Endothelial cell of umbilical vein (primary cell): ENCODE data around the gene EIF2D.

Experiments
- EZH2 ChIP-seq: IDR thresholded peaks from 2 replicates; pipeline ENCODE4 v1.6.1; 2012; ENCODE audit warnings: borderline replicate concordance, low read depth, mild to moderate bottlenecking, moderate library complexity, low read length, inconsistent platforms; ENCODE audit not compliant: severe bottlenecking
- JUN ChIP-seq: IDR thresholded peaks from 2 replicates; pipeline ENCODE4 v1.6.1; 2011; ENCODE audit warnings: borderline replicate concordance, low read depth; ENCODE audit not compliant: insufficient read length, insufficient read depth
- MYC ChIP-seq: IDR thresholded peaks from one replicate; pipeline ENCODE4 v1.6.1; 2011; ENCODE audit warnings: mild to moderate bottlenecking, low read depth, low read length
- POLR2A ChIP-seq: IDR thresholded peaks from 2 replicates; pipeline ENCODE4 v1.6.1; 2012; ENCODE audit warnings: low read depth, mild to moderate bottlenecking, control low read depth, low read length
- POLR2AphosphoS5 ChIP-seq: IDR thresholded peaks from 2 replicates; pipeline ENCODE4 v1.6.1; 2012; ENCODE audit warnings: low read depth, mild to moderate bottlenecking, control low read depth, low read length, moderate library complexity; ENCODE audit not compliant: insufficient read depth
- TF ChIP-seq, protein P1 (sequence below), 2 donors: IDR thresholded peaks; 1 replicate in 1 of 2; 2 replicates in 1 of 2; pipeline ENCODE4 v1.5.1; 2011; ENCODE audit warnings: low read length in 2 of 2, mild to moderate bottlenecking in 2 of 2, moderate library complexity in 2 of 2, control low read depth in 1 of 2, inconsistent platforms in 1 of 2, low read depth in 1 of 2; ENCODE audit not compliant: insufficient read depth in 1 of 2; ENCODE audit errors: extremely low read depth in 1 of 2
- TF ChIP-seq, protein P2 (sequence below): IDR thresholded peaks from 2 replicates; pipeline ENCODE4 v1.6.1; 2011; ENCODE audit not compliant: insufficient read depth, insufficient read length

DNA sequence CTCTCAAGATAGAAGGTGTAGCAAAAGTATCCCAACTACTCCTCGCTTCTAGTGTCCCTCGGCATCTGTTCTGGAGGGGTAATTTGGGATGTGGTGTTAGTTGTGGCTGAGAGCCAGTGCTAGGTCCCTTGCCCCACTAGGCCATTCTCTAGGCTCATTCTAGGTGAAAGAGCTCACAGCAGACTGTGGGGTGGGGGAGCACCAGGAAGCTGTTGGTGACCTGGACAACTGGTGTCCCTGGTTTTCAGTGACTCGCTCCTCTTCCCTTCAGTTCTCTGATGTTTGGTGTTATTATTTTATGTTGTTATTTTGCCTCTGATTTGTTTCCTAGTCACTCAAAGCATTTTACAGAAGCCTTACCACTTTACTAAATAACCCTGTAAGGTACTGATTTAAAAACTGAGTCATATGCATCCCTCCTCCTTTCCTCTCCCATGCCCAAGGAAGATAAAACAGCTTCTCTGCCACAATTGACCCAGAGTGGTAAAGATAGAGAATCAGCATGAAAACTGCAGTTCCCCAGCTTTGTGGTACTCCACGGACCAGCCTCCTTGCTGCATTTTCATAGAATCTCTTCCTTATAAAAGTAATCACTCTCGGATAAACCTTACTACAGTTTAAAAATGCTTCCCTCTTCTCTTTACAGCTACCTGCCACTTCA is 37.1 kb upstream of the EIF2D start:
- TF ChIP-seq POLR2A: no peak
- TF ChIP-seq, protein P1, sequence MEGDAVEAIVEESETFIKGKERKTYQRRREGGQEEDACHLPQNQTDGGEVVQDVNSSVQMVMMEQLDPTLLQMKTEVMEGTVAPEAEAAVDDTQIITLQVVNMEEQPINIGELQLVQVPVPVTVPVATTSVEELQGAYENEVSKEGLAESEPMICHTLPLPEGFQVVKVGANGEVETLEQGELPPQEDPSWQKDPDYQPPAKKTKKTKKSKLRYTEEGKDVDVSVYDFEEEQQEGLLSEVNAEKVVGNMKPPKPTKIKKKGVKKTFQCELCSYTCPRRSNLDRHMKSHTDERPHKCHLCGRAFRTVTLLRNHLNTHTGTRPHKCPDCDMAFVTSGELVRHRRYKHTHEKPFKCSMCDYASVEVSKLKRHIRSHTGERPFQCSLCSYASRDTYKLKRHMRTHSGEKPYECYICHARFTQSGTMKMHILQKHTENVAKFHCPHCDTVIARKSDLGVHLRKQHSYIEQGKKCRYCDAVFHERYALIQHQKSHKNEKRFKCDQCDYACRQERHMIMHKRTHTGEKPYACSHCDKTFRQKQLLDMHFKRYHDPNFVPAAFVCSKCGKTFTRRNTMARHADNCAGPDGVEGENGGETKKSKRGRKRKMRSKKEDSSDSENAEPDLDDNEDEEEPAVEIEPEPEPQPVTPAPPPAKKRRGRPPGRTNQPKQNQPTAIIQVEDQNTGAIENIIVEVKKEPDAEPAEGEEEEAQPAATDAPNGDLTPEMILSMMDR (IDR thresholded peaks at IDR 0.05; ENCODE audit: extremely low read depth in 1 of 2, insufficient read depth in 1 of 2, low read depth in 1 of 2, low read length in 2 of 2): no peak
- TF ChIP-seq, protein P2, sequence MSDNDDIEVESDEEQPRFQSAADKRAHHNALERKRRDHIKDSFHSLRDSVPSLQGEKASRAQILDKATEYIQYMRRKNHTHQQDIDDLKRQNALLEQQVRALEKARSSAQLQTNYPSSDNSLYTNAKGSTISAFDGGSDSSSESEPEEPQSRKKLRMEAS: no peak
- TF ChIP-seq EZH2: no peak
- TF ChIP-seq POLR2AphosphoS5: no peak
- TF ChIP-seq JUN: no peak
- TF ChIP-seq MYC: no peak
